HepG2 (cell line): Measurements from ENCODE around the gene LHB. TPM values are rescaled to one million over a fixed set of nuclear protein-coding genes. Genes with fewer than 3 reads are reported as not detected.

Source experiments
- BRD4 ChIP-seq: sonication (generic); formaldehyde crosslinking; IDR thresholded peaks from 2 replicates; pipeline ENCODE4 v1.4.0; 2020; ENCODE audit warnings: missing genetic modification reagents
- CBFB ChIP-seq: sonication (generic); formaldehyde crosslinking; IDR thresholded peaks from 2 replicates; pipeline ENCODE4 v1.4.0; 2020; ENCODE audit warnings: missing genetic modification reagents
- ERF ChIP-seq: IDR thresholded peaks from 2 replicates; pipeline ENCODE4 v1.6.1; 2018; ENCODE audit warnings: missing biosample characterization, missing genetic modification reagents
- FOXM1 ChIP-seq: sonication (generic); formaldehyde crosslinking; IDR thresholded peaks from 2 replicates; pipeline ENCODE4 v1.5.0; 2020; ENCODE audit warnings: missing genetic modification reagents
- FOXP4 ChIP-seq: sonication (generic); formaldehyde crosslinking; IDR thresholded peaks from 2 replicates; pipeline ENCODE4 v1.4.0; 2020; ENCODE audit warnings: missing genetic modification reagents
- GPN1 ChIP-seq: sonication (generic); formaldehyde crosslinking; IDR thresholded peaks from 2 replicates; pipeline ENCODE4 v1.5.1; 2020; ENCODE audit warnings: missing genetic modification reagents, borderline replicate concordance
- HNRNPL ChIP-seq: fragments of 200-400 bp; formaldehyde crosslinking; IDR thresholded peaks from 2 replicates; pipeline ENCODE4 v1.6.1; 2017; ENCODE audit warnings: mild to moderate bottlenecking, low read depth, low read length
- HOXD1 ChIP-seq: sonication (generic); formaldehyde crosslinking; IDR thresholded peaks from 2 replicates; pipeline ENCODE4 v1.5.0; 2020; ENCODE audit warnings: missing genetic modification reagents
- ISL2 ChIP-seq: sonication (generic); formaldehyde crosslinking; IDR thresholded peaks from 2 replicates; pipeline ENCODE4 v1.5.0; 2020; ENCODE audit warnings: missing genetic modification reagents
- KAT7 ChIP-seq: IDR thresholded peaks from 2 replicates; pipeline ENCODE4 v1.6.1; 2018; ENCODE audit warnings: borderline replicate concordance, missing compliant biosample characterization
- NCOR1 ChIP-seq: fragments of 200-600 bp; sonication (generic); IDR thresholded peaks from 2 replicates; pipeline ENCODE4 v1.7.0; 2017; ENCODE audit warnings: antibody characterized with exemption, low read length, borderline replicate concordance
- RBM39 ChIP-seq: fragments of 200-400 bp; formaldehyde crosslinking; IDR thresholded peaks from one replicate; pipeline ENCODE4 v1.6.1; 2018; ENCODE audit warnings: antibody characterized with exemption, mild to moderate bottlenecking, low read depth, low read length; ENCODE audit not compliant: poor library complexity, severe bottlenecking
- REXO4 ChIP-seq: sonication (generic); formaldehyde crosslinking; IDR thresholded peaks from 2 replicates; pipeline ENCODE4 v1.8.0; 2022; ENCODE audit warnings: missing genetic modification reagents, mild to moderate bottlenecking, borderline replicate concordance
- SIX1 ChIP-seq: sonication (generic); formaldehyde crosslinking; IDR thresholded peaks from 2 replicates; pipeline ENCODE4 v1.4.0; 2020; ENCODE audit warnings: missing genetic modification reagents, borderline replicate concordance
- SMAD3 ChIP-seq: sonication (generic); formaldehyde crosslinking; IDR thresholded peaks from 2 replicates; pipeline ENCODE4 v1.4.0; 2020; ENCODE audit warnings: missing genetic modification reagents
- SPEN ChIP-seq: sonication (generic); formaldehyde crosslinking; IDR thresholded peaks from 2 replicates; pipeline ENCODE4 v1.5.1; 2020; ENCODE audit warnings: low read depth, mild to moderate bottlenecking, missing genetic modification reagents
- ZBTB1 ChIP-seq: sonication (generic); formaldehyde crosslinking; IDR thresholded peaks from 2 replicates; pipeline ENCODE4 v1.4.0; 2020; ENCODE audit warnings: missing genetic modification reagents, borderline replicate concordance
- ZBTB2 ChIP-seq: sonication (generic); formaldehyde crosslinking; IDR thresholded peaks from 2 replicates; pipeline ENCODE4 v1.8.0; 2022; ENCODE audit warnings: low read depth, missing genetic modification reagents
- ZNF20 ChIP-seq: sonication (generic); formaldehyde crosslinking; IDR thresholded peaks from 2 replicates; pipeline ENCODE4 v1.4.0; 2020; ENCODE audit warnings: mild to moderate bottlenecking, moderate library complexity, missing genetic modification reagents
- ZNF337 ChIP-seq: sonication (generic); formaldehyde crosslinking; IDR thresholded peaks from 2 replicates; pipeline ENCODE4 v1.5.1; 2020; ENCODE audit warnings: missing genetic modification reagents, low read depth, mild to moderate bottlenecking, borderline replicate concordance
- ZNF33B ChIP-seq: sonication (generic); formaldehyde crosslinking; IDR thresholded peaks from 2 replicates; pipeline ENCODE4 v1.5.1; 2020; ENCODE audit warnings: mild to moderate bottlenecking, missing genetic modification reagents
- ZNF34 ChIP-seq: sonication (generic); formaldehyde crosslinking; IDR thresholded peaks from 2 replicates; pipeline ENCODE4 v1.4.0; 2020; ENCODE audit warnings: mild to moderate bottlenecking, missing genetic modification reagents, borderline replicate concordance
- ZNF772 ChIP-seq: sonication (generic); formaldehyde crosslinking; IDR thresholded peaks from 2 replicates; pipeline ENCODE4 v1.5.0; 2020; ENCODE audit warnings: mild to moderate bottlenecking, missing genetic modification reagents
- ZNF792 ChIP-seq: IDR thresholded peaks from 2 replicates; pipeline ENCODE4 v1.6.1; 2016
- polyA plus RNA-seq, 8 experiments: library from polyadenylated mRNA; depleted of rRNA in 3 of 8; stranded (reverse) in 7 of 8; unstranded in 1 of 8; fragments of >200 nt; fragmentation: Illumina TruSeq in 4 of 8; extraction: Trizol in 4 of 8; gene quantifications; 2 replicates each; pipeline versions ENCODE4 v1.2.1 to v1.2.3, GENCODE V29; 2011 to 2016; ENCODE audit warnings: low read depth in 4 of 8, missing spikeins in 1 of 8, mixed read lengths in 1 of 8; ENCODE audit not compliant: insufficient read depth in 1 of 8
- total RNA-seq, 5 experiments: library from RNA; depleted of rRNA; stranded (reverse); fragments of >200 nt; fragmentation: Illumina TruSeq; extraction: Trizol; gene quantifications; 2 replicates each; pipeline ENCODE4 v1.2.3, GENCODE V29; 2016; ENCODE audit warnings: low read depth in 1 of 5
- TF ChIP-seq, protein P1 (sequence below): IDR thresholded peaks from 2 replicates; pipeline ENCODE4 v1.6.1; 2016; ENCODE audit warnings: mild to moderate bottlenecking, missing biosample characterization, missing genetic modification reagents
- TF ChIP-seq, protein P2 (sequence below): sonication (generic); formaldehyde crosslinking; IDR thresholded peaks from 2 replicates; pipeline ENCODE4 v1.4.0; 2020; ENCODE audit warnings: mild to moderate bottlenecking, missing genetic modification reagents
- TF ChIP-seq, protein P3 (sequence below): IDR thresholded peaks from 2 replicates; pipeline ENCODE4 v1.6.1; 2016; ENCODE audit warnings: low read depth, control low read depth

Gene LHB
- total and polyA plus RNA-seq, 2 of the 13 experiments (the other 11 are each of a cell fraction or from before 2014, with no cell fraction given), result not detected

DNA sequence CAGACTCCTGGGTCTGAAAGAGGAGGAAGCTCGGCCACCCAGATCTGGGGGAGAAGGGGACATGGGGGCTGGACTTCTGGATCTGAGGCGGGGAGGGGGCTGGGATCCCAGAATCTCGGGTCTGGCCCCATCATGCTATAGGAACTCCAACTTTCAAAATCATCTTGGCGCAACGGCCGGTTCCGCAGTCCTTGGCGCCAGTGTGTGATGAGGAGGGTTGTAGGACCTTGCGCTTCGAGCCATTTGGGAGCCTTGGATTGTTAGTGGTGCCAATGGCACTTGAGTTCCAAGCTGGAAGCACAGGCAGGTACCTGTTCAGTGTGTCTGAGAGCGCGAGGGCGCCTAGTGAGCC is 22.9 kb downstream of the LHB start (continued):
- TF ChIP-seq, protein P1, sequence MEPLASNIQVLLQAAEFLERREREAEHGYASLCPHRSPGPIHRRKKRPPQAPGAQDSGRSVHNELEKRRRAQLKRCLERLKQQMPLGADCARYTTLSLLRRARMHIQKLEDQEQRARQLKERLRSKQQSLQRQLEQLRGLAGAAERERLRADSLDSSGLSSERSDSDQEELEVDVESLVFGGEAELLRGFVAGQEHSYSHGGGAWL (CRISPR knock-in tag), result no peak
- 0 out of 2 replicates have a peak, but pooled peaks have one; percentile 55 for TF ChIP-seq KAT7 (CRISPR knock-in tag)
- 0 out of 2 replicates have a peak, but pooled peaks have one; percentile 13 for TF ChIP-seq SMAD3
- TF ChIP-seq CBFB (CRISPR knock-in tag), result no peak
- TF ChIP-seq ERF (CRISPR knock-in tag), result no peak
- no peak for TF ChIP-seq ZBTB2 (CRISPR knock-in tag)
- TF ChIP-seq ZNF772, result no peak
- TF ChIP-seq REXO4, result no peak
- no peak for TF ChIP-seq ZBTB1 (CRISPR knock-in tag)
- no peak; the same call in 1 of the 2 replicates for TF ChIP-seq FOXP4
- no peak for TF ChIP-seq SIX1 (CRISPR knock-in tag)
- TF ChIP-seq ZNF20 (CRISPR knock-in tag), result no peak
- TF ChIP-seq ZNF33B (CRISPR knock-in tag), result 0 out of 2 replicates have a peak, but pooled peaks have one; percentile 49
- TF ChIP-seq FOXM1 (CRISPR knock-in tag), result no peak
- no peak for TF ChIP-seq HOXD1 (CRISPR knock-in tag)
- TF ChIP-seq NCOR1, result no peak
- TF ChIP-seq RBM39, result no peak
- TF ChIP-seq, protein P2, sequence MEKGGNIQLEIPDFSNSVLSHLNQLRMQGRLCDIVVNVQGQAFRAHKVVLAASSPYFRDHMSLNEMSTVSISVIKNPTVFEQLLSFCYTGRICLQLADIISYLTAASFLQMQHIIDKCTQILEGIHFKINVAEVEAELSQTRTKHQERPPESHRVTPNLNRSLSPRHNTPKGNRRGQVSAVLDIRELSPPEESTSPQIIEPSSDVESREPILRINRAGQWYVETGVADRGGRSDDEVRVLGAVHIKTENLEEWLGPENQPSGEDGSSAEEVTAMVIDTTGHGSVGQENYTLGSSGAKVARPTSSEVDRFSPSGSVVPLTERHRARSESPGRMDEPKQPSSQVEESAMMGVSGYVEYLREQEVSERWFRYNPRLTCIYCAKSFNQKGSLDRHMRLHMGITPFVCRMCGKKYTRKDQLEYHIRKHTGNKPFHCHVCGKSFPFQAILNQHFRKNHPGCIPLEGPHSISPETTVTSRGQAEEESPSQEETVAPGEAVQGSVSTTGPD (CRISPR knock-in tag), result no peak
- 0 out of 2 replicates have a peak, but pooled peaks have one; percentile 5 for TF ChIP-seq SPEN (CRISPR knock-in tag)
- TF ChIP-seq, protein P3, sequence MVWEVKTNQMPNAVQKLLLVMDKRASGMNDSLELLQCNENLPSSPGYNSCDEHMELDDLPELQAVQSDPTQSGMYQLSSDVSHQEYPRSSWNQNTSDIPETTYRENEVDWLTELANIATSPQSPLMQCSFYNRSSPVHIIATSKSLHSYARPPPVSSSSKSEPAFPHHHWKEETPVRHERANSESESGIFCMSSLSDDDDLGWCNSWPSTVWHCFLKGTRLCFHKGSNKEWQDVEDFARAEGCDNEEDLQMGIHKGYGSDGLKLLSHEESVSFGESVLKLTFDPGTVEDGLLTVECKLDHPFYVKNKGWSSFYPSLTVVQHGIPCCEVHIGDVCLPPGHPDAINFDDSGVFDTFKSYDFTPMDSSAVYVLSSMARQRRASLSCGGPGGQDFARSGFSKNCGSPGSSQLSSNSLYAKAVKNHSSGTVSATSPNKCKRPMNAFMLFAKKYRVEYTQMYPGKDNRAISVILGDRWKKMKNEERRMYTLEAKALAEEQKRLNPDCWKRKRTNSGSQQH, result no peak
- TF ChIP-seq ZNF337 (CRISPR knock-in tag), result 0 out of 2 replicates have a peak, but pooled peaks have one; percentile 28
- TF ChIP-seq ZNF34 (CRISPR knock-in tag), result no peak
- no peak for TF ChIP-seq ZNF792
- no peak for TF ChIP-seq GPN1
- TF ChIP-seq HNRNPL, result no peak
- TF ChIP-seq BRD4, result no peak
- no peak for TF ChIP-seq ISL2 (CRISPR knock-in tag)
